ENCODE data around the gene KRT72.

KRT72 gene

DNA sequence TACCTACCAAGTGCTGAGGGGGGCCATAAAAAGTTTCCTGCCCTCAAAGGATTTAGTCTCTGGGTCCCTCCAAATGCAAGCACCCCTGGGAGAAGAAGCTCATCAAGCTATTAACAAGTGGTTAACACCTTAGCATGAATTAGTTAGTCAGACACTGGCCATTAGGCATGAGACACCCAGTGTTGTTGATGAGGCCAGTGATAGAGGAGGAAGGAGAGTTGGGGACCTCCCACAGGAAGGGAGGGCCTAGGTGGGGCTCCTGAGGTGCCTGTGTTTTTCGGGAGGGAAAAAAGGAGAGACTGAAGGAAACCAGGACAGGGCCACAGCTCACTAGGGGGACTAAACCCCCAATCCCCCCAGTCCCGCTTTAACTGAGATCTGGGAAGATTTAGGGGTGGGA is 43.8 kb downstream of the KRT72 start:
- Histone ChIP-seq H2BK120ac (ENCODE audit: low read depth, low read length) (no peak overlapping the region), H3K23ac (ENCODE audit: low read depth, low read length, poor library complexity) (no peak overlapping the region), H3K27me3 (ENCODE audit: control insufficient read depth in 3 of 3, insufficient read depth in 3 of 3, low read depth in 1 of 3, low read length in 3 of 3) (peaks cover 0 to 5% (median 0%) of the 10 kb centered on the region in 3 experiments), H3K4me3 (ENCODE audit: low read length in 2 of 2) (no peak overlapping the region), H3K4ac (ENCODE audit: low read length) (no peak overlapping the region), H3K9me3 (replicated peaks in 1 of 2; ENCODE audit: control insufficient read depth in 2 of 2, insufficient read depth in 1 of 2, low read depth in 1 of 2, low read length in 2 of 2) (no peaks in the 10 kb centered on the region), H3K9ac (ENCODE audit: low read depth, low read length, poor library complexity) (no peak overlapping the region), H3K36me3 (replicated peaks in 1 of 2; ENCODE audit: control insufficient read depth in 2 of 2, insufficient read depth in 2 of 2, low read length in 2 of 2) (no peaks in the 10 kb centered on the region), H3K27ac (replicated peaks; ENCODE audit: low read length) (no peak overlapping the region), H2BK12ac (ENCODE audit: low read length) (no peak overlapping the region), H3K4me1 (ENCODE audit: control insufficient read depth in 2 of 2, insufficient read depth in 1 of 2, low read depth in 1 of 2, low read length in 2 of 2) (no peaks in the 10 kb centered on the region), H2AFZ (ENCODE audit: low read length) (no peak overlapping the region), H3K18ac (ENCODE audit: low read length) (no peak overlapping the region), H2AK5ac (ENCODE audit: low read depth, low read length) (no peak overlapping the region), H2BK5ac (ENCODE audit: low read length) (no peak overlapping the region), H3K4me2 (ENCODE audit: insufficient read depth, low read length, poor library complexity, severe bottlenecking) (no peak overlapping the region), H4K8ac (ENCODE audit: low read depth, low read length) (no peak overlapping the region), H3K79me1 (ENCODE audit: low read depth, low read length) (no peaks in the 10 kb centered on the region), H2BK15ac (ENCODE audit: low read length) (no peak overlapping the region), H4K91ac (ENCODE audit: low read depth, low read length, poor library complexity) (no peak overlapping the region), H3K14ac (ENCODE audit: low read length) (no peak overlapping the region)
- WGBS, 2 donors (ENCODE audit: extremely low coverage in 2 of 2, insufficient read length in 2 of 2, insufficient replicate concordance in 1 of 2), result no CpG with 5 or more reads among the region's 2 CpGs
- DNase-seq (ENCODE audit: low spot score), result no peak

DNA sequence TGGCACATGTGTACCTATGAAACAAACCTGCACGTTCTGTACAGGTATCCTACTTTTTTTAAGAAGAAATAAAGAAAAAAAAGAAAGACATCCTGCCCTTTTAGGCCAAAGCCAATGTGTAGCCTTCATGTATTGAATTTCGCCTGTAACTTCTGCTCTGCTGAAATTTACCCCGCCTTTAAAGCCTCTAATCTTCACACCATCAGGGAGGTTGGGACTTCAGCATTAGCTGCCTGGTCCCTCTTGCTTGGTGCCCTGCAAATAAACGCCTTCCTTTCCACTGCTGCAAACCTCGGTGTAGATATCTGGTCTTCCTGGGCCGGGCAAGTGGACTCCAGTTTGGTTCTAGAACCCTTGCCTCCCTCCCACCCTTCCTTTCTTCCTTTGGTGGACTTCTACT is 45.7 kb downstream of the KRT72 start:
- Histone ChIP-seq H3K18ac (ENCODE audit: low read length) (no peak overlapping the region), H3K14ac (ENCODE audit: low read length) (no peak overlapping the region), H4K91ac (ENCODE audit: low read depth, low read length, poor library complexity) (no peak overlapping the region), H3K79me1 (ENCODE audit: low read depth, low read length) (no peaks in the 10 kb centered on the region), H2BK15ac (ENCODE audit: low read length) (no peak overlapping the region), H3K36me3 (replicated peaks in 1 of 2; ENCODE audit: control insufficient read depth in 2 of 2, insufficient read depth in 2 of 2, low read length in 2 of 2) (no peaks in the 10 kb centered on the region), H3K4ac (ENCODE audit: low read length) (no peak overlapping the region), H4K8ac (ENCODE audit: low read depth, low read length) (no peak overlapping the region), H3K4me3 (ENCODE audit: low read length in 2 of 2) (no peak overlapping the region), H2BK120ac (ENCODE audit: low read depth, low read length) (no peak overlapping the region), H3K4me1 (ENCODE audit: control insufficient read depth in 2 of 2, insufficient read depth in 1 of 2, low read depth in 1 of 2, low read length in 2 of 2) (no peaks in the 10 kb centered on the region), H2BK12ac (ENCODE audit: low read length) (no peak overlapping the region), H2AK5ac (ENCODE audit: low read depth, low read length) (no peak overlapping the region), H3K9me3 (replicated peaks in 1 of 2; ENCODE audit: control insufficient read depth in 2 of 2, insufficient read depth in 1 of 2, low read depth in 1 of 2, low read length in 2 of 2) (no peaks in the 10 kb centered on the region), H2AFZ (ENCODE audit: low read length) (no peak overlapping the region), H3K4me2 (ENCODE audit: insufficient read depth, low read length, poor library complexity, severe bottlenecking) (no peak overlapping the region), H3K23ac (ENCODE audit: low read depth, low read length, poor library complexity) (no peak overlapping the region), H2BK5ac (ENCODE audit: low read length) (no peak overlapping the region), H3K27me3 (ENCODE audit: control insufficient read depth in 3 of 3, insufficient read depth in 3 of 3, low read depth in 1 of 3, low read length in 3 of 3) (peaks cover 0 to 7% (median 0%) of the 10 kb centered on the region in 3 experiments), H3K9ac (ENCODE audit: low read depth, low read length, poor library complexity) (no peak overlapping the region), H3K27ac (replicated peaks; ENCODE audit: low read length) (no peak overlapping the region)
- WGBS, 2 donors (ENCODE audit: extremely low coverage in 2 of 2, insufficient read length in 2 of 2, insufficient replicate concordance in 1 of 2), result no CpG with 5 or more reads among the region's 6 CpGs
- no peak for DNase-seq (ENCODE audit: low spot score)

DNA sequence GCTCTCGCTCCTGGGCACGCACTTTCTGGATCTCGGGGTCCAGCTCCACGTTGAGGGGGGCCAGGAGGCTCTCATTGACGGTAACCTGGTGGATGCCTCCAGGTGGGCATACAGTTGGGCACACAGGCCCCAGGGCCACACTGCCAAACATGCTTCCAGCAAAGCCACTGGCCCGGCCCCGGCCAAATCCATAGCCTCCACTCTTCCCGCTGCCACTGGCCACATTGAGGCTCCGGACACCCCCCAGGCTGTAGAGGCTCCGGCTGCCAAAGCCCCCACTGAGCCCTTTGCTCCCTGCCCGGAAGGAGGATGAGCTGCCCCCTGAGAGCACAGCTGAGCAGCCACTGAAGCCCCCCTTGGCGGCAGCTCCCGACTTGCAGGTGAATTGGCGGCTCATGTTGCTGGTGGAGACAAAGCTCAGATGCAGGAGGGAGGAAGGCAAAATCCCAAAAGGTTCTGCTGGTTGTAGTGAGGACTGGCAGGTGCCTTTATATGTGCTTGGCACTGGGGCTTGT is 48.5 kb downstream of the KRT72 start, which contains the start of gene KRT71:
Gene KRT71 (minus strand): TSS at position 465 of the 515 bp plus-strand sequence. CDS start 68 bp downstream, at position 397.
- no peaks in the 10 kb centered on the region for H3K9me3 ChIP-seq (replicated peaks in 1 of 2; ENCODE audit: control insufficient read depth in 2 of 2, insufficient read depth in 1 of 2, low read depth in 1 of 2, low read length in 2 of 2)
- no peak within 1 kb of the TSS for H4K91ac ChIP-seq (ENCODE audit: low read depth, low read length, poor library complexity)
- H3K4me3 ChIP-seq (ENCODE audit: low read length in 2 of 2), result no peak within 1 kb of the TSS
- no peak within 1 kb of the TSS for H3K14ac ChIP-seq (ENCODE audit: low read length)
- H2BK12ac ChIP-seq (ENCODE audit: low read length), result no peak within 1 kb of the TSS
- no peak within 1 kb of the TSS for H2BK5ac ChIP-seq (ENCODE audit: low read length)
- no peak within 1 kb of the TSS for H4K8ac ChIP-seq (ENCODE audit: low read depth, low read length)
- no peak for DNase-seq (ENCODE audit: low spot score)
- no peak within 1 kb of the TSS for H3K18ac ChIP-seq (ENCODE audit: low read length)
- H3K27ac ChIP-seq (replicated peaks; ENCODE audit: low read length), result no peak within 1 kb of the TSS
- no peak within 1 kb of the TSS for H3K4ac ChIP-seq (ENCODE audit: low read length)
- no peak within 1 kb of the TSS for H3K4me2 ChIP-seq (ENCODE audit: insufficient read depth, low read length, poor library complexity, severe bottlenecking)
- H2AFZ ChIP-seq (ENCODE audit: low read length), result no peak within 1 kb of the TSS
- no peaks in the 10 kb centered on the region for H3K4me1 ChIP-seq (ENCODE audit: control insufficient read depth in 2 of 2, insufficient read depth in 1 of 2, low read depth in 1 of 2, low read length in 2 of 2)
- H2BK15ac ChIP-seq (ENCODE audit: low read length), result no peak within 1 kb of the TSS
- H3K9ac ChIP-seq (ENCODE audit: low read depth, low read length, poor library complexity), result peak within 1 kb of the TSS; percentile 9
- peaks cover 0 to 7% (median 0%) of the 10 kb centered on the region in 3 experiments for H3K27me3 ChIP-seq (ENCODE audit: control insufficient read depth in 3 of 3, insufficient read depth in 3 of 3, low read depth in 1 of 3, low read length in 3 of 3)
- H3K79me1 ChIP-seq (ENCODE audit: low read depth, low read length), result no peaks in the 10 kb centered on the region
- H2AK5ac ChIP-seq (ENCODE audit: low read depth, low read length), result peak within 1 kb of the TSS; percentile 12
- WGBS, 2 donors (ENCODE audit: extremely low coverage in 2 of 2, insufficient read length in 2 of 2, insufficient replicate concordance in 1 of 2), result no CpG with 5 or more reads among the region's 14 CpGs
- no peak within 1 kb of the TSS for H2BK120ac ChIP-seq (ENCODE audit: low read depth, low read length)
- H3K23ac ChIP-seq (ENCODE audit: low read depth, low read length, poor library complexity), result no peak within 1 kb of the TSS
- no peaks in the 10 kb centered on the region for H3K36me3 ChIP-seq (replicated peaks in 1 of 2; ENCODE audit: control insufficient read depth in 2 of 2, insufficient read depth in 2 of 2, low read length in 2 of 2)

DNA sequence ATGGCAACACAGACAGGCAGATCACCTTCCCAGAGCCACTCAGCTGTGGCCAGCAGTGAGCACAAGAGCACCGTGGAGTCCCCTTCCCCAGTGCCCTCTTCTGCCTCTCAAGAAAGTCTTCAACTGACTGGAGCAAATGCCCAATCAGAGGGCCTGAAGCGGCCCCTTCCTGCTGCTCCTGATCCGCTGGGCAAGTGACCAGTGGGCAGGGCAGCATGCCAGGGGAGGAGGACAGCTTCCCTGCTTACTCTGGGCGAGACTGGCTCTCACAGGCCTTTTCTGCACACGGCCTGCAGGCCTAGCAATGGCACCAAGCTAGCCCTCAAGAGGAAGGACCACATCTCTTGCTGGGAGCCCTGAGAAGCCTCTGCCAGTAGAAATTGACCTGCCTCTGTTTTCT is 49.2 kb downstream of the KRT72 start:
- no peak for DNase-seq (ENCODE audit: low spot score)
- Histone ChIP-seq H3K4ac (ENCODE audit: low read length) (no peak overlapping the region), H4K8ac (ENCODE audit: low read depth, low read length) (no peak overlapping the region), H3K14ac (ENCODE audit: low read length) (no peak overlapping the region), H3K79me1 (ENCODE audit: low read depth, low read length) (no peaks in the 10 kb centered on the region), H3K9ac (ENCODE audit: low read depth, low read length, poor library complexity) (no peak overlapping the region), H3K18ac (ENCODE audit: low read length) (no peak overlapping the region), H3K4me2 (ENCODE audit: insufficient read depth, low read length, poor library complexity, severe bottlenecking) (no peak overlapping the region), H3K23ac (ENCODE audit: low read depth, low read length, poor library complexity) (no peak overlapping the region), H2BK12ac (ENCODE audit: low read length) (no peak overlapping the region), H3K36me3 (replicated peaks in 1 of 2; ENCODE audit: control insufficient read depth in 2 of 2, insufficient read depth in 2 of 2, low read length in 2 of 2) (no peaks in the 10 kb centered on the region), H2BK15ac (ENCODE audit: low read length) (no peak overlapping the region), H2AK5ac (ENCODE audit: low read depth, low read length) (no peak overlapping the region), H3K27ac (replicated peaks; ENCODE audit: low read length) (no peak overlapping the region), H2AFZ (ENCODE audit: low read length) (no peak overlapping the region), H3K4me1 (ENCODE audit: control insufficient read depth in 2 of 2, insufficient read depth in 1 of 2, low read depth in 1 of 2, low read length in 2 of 2) (no peaks in the 10 kb centered on the region), H3K9me3 (replicated peaks in 1 of 2; ENCODE audit: control insufficient read depth in 2 of 2, insufficient read depth in 1 of 2, low read depth in 1 of 2, low read length in 2 of 2) (no peaks in the 10 kb centered on the region), H4K91ac (ENCODE audit: low read depth, low read length, poor library complexity) (no peak overlapping the region), H3K4me3 (ENCODE audit: low read length in 2 of 2) (no peak overlapping the region), H3K27me3 (ENCODE audit: control insufficient read depth in 3 of 3, insufficient read depth in 3 of 3, low read depth in 1 of 3, low read length in 3 of 3) (peaks cover 0 to 7% (median 0%) of the 10 kb centered on the region in 3 experiments), H2BK5ac (ENCODE audit: low read length) (no peak overlapping the region), H2BK120ac (ENCODE audit: low read depth, low read length) (no peak overlapping the region)
- WGBS, 2 donors (ENCODE audit: extremely low coverage in 2 of 2, insufficient read length in 2 of 2, insufficient replicate concordance in 1 of 2), result no CpG with 5 or more reads among the region's 5 CpGs

Measured in neuronal stem cell (in vitro differentiated cells).